Activated CD4-positive, alpha-beta T cell treated with anti-CD3 and anti-CD28 coated beads, Interleukin-10, Interleukin-2, amounts not matched to agents 100 ng/mL and 50 ng/mL, durations not matched to agents 16 hours and 8 hours (primary cell): ENCODE data around the gene ZNF692.
A peak's percentile ranks its signal among the peaks of the same experiment; 100 is the strongest.
"Not testable (repeated sequence)": the region's sequence is repeated elsewhere in the genome, so short reads cannot be mapped to it uniquely, and the experiment has no call there.

Source experiments
- DNase-seq: peaks from one replicate; pipeline ENCODE4 v3.0.0-alpha.2; 2020

ZNF692 gene

GRCh38 chr1:248849152-248849551 lies 9.7 kb downstream of the ZNF692 start:
- DNase-seq, result no peak

- no peak for DNase-seq
These were observed 10.3 kb downstream of the ZNF692 start for GRCh38 chr1:248848602-248849001.

DNA sequence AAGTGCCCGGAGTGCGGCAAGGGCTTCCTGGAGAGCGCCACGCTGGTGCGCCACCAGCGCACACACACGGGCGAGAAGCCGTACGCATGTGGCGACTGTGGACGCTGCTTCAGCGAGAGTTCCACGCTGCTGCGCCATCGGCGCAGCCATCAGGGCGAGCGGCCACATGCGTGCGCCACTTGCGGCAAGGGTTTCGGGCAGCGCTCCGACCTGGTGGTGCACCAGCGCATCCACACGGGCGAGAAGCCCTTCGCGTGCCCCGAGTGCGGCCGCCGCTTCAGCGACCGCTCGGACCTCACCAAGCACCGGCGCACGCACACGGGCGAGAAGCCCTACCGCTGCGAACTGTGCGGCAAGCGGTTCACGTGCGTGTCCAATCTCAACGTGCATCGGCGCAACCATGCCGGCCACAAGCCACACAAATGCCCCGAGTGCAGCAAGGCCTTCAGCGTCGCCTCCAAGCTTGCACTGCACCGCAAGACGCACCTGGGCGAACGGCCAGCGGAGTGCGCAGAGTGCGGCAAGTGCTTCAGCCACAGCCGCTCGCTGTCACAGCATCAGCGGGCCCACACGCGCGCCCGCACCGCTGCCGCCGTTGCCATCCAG lies 10.8 kb downstream of the ZNF692 start:
- DNase-seq, result no peak

GRCh38 chr1:248847181-248847955 lies 11.5 kb downstream of the ZNF692 start:
- no peak for DNase-seq

- no peak for DNase-seq
These were observed 14.4 kb downstream of the ZNF692 start for GRCh38 chr1:248844526-248844925.

DNA sequence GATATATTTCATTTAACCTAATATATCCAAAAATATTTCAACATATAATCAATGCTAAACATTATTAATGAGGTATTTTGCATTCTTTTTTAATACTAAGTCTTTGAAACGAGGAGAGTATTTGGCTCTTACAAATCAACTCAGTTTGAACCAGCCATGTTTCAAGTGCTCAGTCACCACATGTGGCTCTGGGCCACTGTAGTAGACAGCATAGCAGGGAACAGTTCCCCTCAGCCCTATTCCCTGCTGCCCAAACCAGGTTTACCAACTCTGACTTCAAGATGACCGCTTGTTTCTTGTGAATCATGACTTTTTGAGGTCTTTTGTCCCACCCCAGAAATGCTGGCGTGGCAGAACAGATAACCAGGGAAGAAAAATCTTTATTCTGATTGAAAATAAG lies 15.2 kb downstream of the ZNF692 start:
- DNase-seq, result no peak

DNA sequence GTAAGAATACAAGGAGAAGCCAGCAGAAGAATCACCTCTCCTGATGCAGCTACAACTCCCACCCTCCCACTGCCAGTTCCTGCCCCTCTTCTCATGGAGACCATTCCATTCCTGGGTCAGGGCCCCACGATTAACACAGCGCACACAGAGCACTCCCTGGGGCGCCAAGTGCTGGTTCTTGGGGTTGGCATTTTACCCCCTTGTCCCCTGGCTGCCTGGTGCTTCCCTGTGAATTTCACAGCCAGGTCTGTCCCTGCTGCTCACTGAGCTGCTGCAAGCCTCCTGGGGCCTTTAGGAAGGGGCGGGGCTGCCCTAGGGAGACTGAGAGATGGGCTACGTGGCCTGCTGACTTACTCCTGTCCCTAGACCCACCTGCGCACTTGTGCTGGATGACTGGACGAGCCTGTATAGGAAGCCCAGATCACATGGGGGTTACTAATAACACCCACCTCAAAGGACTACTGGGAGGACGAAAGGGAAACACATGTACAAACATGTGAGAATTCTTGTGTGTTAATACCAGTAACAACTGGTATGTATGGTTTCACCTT lies 16.0 kb downstream of the ZNF692 start:
- DNase-seq, result peak; percentile 36

DNA sequence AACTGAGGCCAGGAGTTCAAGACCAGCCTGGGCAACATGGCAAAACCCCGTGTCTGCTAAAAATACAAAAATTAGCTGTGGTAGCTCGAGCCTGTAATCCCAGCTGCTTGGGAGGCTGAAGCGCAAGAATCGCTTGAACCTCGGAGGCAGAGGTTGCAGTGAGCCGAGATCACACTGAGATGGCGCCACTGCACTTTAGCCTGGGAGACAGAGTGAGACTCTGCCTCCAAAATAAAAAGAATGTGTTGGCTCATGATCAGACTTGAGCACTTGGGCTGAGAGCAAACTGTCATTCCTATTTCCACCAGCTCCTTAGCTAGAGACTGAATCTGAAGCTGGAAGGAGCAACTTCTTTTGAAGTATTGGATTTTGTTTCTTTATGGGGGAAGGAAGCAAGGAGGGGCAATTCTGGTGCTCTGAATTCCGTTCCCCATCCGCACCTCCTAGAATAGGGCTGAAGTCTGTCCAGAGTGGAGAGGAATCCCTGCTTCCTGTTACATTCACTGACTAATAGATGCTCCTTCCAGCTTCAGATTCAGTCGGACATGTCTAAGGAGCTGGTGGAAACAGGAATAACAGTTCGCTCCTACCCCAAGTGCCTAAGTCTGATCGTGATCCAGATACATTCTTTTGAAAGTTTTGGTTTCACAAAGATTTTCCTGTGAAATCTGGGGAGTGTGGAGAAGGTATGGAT lies 17.0 kb downstream of the ZNF692 start:
- peak; percentile 38 for DNase-seq

DNA sequence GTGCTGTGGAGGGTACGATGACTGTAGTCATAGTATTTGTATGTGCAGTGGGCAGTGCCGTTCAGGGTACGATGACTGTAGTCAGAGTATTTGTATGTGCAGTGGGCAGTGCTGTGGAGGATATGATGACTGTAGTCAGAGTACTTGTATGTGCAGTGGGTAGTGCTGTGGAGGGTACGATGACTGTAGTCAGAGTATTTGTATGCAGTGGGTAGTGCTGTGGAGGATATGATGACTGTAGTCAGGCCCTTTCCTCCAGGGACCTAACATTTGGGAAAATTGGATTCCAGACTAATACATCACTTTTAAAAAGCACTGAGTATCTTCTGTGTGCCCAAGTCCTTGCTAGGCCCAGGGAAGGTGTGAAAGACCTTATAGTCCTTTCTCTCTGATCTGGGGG lies 17.9 kb downstream of the ZNF692 start:
- no peak for DNase-seq

DNA sequence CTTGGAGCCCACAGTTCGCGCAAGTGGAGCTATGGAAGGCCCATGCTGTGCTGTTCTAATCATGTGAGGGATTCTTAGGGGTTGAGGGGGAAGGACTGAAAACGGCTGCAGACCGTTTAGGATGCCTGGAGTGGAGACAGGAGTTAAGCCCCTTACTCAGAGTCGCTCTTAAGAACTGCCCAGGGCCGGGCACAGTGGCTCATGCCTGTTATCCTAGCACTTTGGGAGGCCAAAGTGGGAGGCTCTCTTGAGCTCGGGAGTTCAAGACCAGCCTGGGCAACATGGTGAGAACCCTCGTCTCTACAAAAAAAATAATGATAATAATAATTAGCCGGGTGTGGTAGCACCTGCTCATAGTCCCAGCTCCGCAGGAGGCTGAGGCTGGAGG lies 19.7 kb downstream of the ZNF692 start:
- no peak for DNase-seq

- peak; percentile 90 for DNase-seq
These were observed 20.3 kb downstream of the ZNF692 start for GRCh38 chr1:248838357-248839167.

DNA sequence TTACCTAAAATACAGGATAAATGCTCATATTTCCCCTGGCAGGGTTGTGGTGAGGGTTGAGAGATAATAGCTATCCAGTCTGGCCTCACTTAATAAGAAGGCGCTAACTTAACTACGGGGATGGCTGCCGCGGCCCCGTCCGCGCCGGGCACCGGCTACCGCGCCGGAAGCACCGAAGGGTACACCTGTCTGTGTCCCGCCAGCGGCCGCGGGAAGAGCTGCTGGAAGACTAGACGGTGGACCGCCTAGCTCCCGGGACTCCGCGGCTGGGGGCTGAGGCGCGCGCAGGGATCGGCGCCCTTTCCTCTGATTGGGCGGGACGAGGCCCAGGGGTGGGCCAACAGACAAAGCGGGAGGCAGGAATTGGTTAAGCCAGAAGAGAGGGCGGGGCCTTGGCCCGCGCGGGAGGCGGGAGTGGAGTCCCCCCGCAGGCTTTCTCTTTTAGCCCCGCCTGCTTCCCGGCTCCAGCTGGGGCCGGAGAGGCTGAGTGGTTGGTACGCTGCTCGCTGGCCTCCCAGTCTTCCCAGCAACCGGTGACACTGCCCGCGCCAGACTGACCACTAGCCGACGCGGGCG lies 21.0 kb downstream of the ZNF692 start, which contains the start of gene ZNF672:
ZNF672 (plus strand) TSS at position 444 of the 576 bp plus-strand sequence. CDS start 9,051 bp downstream, outside the sequence.
- peak; percentile 98 for DNase-seq

GRCh38 chr1:248837045-248837780 lies 21.7 kb downstream of the ZNF692 start:
- no peak for DNase-seq

- no peak for DNase-seq
These were observed 24.4 kb downstream of the ZNF692 start for GRCh38 chr1:248834343-248834940.

- no peak for DNase-seq
These were observed 27.0 kb downstream of the ZNF692 start for GRCh38 chr1:248831842-248832241.

DNA sequence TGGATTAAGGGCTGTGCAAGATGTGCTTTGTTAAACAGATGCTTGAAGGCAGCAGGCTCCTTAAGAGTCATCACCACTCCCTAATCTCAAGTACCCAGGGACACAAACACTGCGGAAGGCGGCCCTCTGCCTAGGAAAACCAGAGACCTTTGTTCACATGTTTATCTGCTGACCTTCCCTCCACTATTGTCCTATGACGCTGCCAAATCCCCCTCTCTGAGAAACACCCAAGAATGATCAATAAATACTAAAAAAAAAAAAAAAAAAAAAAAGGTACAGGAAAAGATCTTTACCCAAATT lies 28.2 kb downstream of the ZNF692 start:
- not testable (repeated sequence) for DNase-seq

DNA sequence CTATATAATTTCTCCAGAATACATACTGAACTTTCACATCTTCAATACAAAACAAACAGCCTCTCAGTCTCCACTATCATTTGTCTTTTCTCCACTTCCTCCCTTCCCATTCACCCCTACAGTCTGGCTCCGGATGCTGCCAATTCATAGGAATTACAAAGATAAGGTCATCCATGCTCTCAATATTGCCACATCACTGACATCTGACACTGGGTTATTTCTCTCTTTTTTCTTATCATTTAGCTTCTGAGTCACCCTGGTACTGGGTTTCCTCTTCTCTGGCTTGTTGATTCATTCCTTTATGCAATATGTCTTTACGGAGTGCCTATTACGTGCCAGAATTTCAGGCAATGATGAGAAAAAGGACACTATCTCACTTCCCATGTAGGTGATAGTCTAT lies 30.0 kb downstream of the ZNF692 start:
- no peak for DNase-seq

DNA sequence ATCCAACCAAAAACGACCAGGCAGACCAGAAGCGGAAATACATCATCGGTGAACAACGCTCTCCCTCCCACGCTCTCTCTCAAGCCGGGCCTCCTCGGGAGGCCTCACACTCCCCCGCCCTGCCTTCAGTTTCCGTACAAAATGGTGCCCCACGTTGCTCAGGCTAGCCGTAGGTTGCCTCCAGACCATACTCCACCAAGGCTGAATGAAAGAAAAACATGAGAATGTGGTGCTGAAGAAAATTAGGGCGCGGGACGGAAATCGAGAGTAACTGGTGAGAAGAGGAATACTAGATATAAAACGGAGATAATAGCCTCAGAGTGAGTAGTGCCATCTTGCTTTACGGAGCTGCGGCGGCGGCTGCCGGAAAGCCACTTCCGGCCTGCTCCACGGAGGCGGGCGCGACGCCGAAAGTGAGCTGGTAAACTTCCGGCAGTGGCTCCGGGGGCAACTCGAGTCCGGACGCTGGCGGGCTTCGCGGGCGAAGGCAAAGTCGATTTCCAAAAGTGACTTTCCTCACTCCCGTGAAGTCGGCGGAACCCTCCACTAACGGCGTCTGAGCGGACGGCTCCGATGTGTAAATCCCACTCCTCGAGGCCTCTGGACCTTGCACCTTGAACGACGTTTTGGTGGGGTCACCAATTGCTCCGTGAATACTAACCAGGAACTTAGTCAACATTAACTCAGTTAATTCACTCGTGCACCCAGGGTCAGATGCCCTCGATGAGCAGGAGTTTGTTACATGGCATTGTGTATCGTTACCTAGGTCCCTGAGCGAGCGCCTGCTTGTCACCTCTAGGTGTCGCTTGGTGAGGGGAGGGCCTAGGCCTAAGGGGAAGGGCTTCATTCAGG lies 32.8 kb downstream of the ZNF692 start, which contains the start of gene SH3BP5L:
SH3BP5L (minus strand) TSS at position 7 of the 852 bp plus-strand sequence. CDS start 980 bp downstream, outside the sequence.
- DNase-seq, result peak; percentile 95

GRCh38 chr1:248825573-248825908 lies 33.3 kb downstream of the ZNF692 start:
- no peak for DNase-seq

GRCh38 chr1:248825136-248825535 lies 33.7 kb downstream of the ZNF692 start:
- no peak for DNase-seq
